Neural cell (in vitro differentiated cells): ENCODE measurements around the gene TPSG1. TPM values are rescaled to one million over a fixed set of nuclear protein-coding genes. Genes with fewer than 3 reads are reported as not detected.

Source experiments
- H2AFZ ChIP-seq: fragments of 200-600, 300-800 bp; sonication (generic), shearing (Covaris generic); 2 replicates; pipeline ENCODE4 v1.6.0; 2014; ENCODE audit warnings: low read depth, mild to moderate bottlenecking, antibody characterized with exemption, low read length, moderate library complexity
- H3F3A ChIP-seq: fragments of 200-600 bp; shearing (Covaris generic); 2 replicates; pipeline ENCODE4 v1.6.1; 2016; ENCODE audit warnings: mild to moderate bottlenecking, moderate library complexity, mixed read lengths, antibody characterized with exemption, low read length; ENCODE audit not compliant: insufficient read depth, poor library complexity, severe bottlenecking
- H3K27ac ChIP-seq: fragments of 200-600, 300-800 bp; sonication (generic), shearing (Covaris generic); 2 replicates; pipeline ENCODE4 v1.5.1; 2014; ENCODE audit warnings: mild to moderate bottlenecking, low read length, moderate library complexity
- H3K27me3 ChIP-seq: fragments of 300-800, 200-600 bp; sonication (generic), shearing (Covaris generic); 2 replicates; pipeline ENCODE4 v1.6.0; 2014; ENCODE audit warnings: mild to moderate bottlenecking, low read depth, low read length, moderate library complexity; ENCODE audit not compliant: insufficient read depth
- H3K36me3 ChIP-seq: fragments of 300-800, 200-600 bp; sonication (generic), shearing (Covaris generic); 2 replicates; pipeline ENCODE4 v1.5.1; 2014; ENCODE audit warnings: mild to moderate bottlenecking, antibody characterized with exemption, low read length, moderate library complexity; ENCODE audit not compliant: insufficient read depth
- H3K4me2 ChIP-seq: fragments of 300-800, 200-600 bp; sonication (generic), shearing (Covaris generic); 2 replicates; pipeline ENCODE4 v1.6.0; 2014; ENCODE audit warnings: mild to moderate bottlenecking, low read length
- H3K4me3 ChIP-seq: fragments of 300-800, 200-600 bp; sonication (generic), shearing (Covaris generic); 2 replicates; pipeline ENCODE4 v1.5.1; 2014; ENCODE audit warnings: mild to moderate bottlenecking, low read length, moderate library complexity
- H3K79me2 ChIP-seq: fragments of 200-600 bp; shearing (Covaris generic); replicated peaks from 2 replicates; pipeline ENCODE4 v1.6.0; 2014; ENCODE audit warnings: mild to moderate bottlenecking, low read length, moderate library complexity; ENCODE audit not compliant: insufficient read depth
- H3K9ac ChIP-seq: fragments of 300-800, 200-600 bp; sonication (generic), shearing (Covaris generic); 2 replicates; pipeline ENCODE4 v1.6.1; 2016; ENCODE audit warnings: mild to moderate bottlenecking, low read length, mixed read lengths
- H3K9me2 ChIP-seq: fragments of 200-600 bp; shearing (Covaris generic); 2 replicates; pipeline ENCODE4 v1.6.1; 2016; ENCODE audit warnings: mild to moderate bottlenecking, low read length, mixed read lengths; ENCODE audit not compliant: insufficient read depth
- H3K9me3 ChIP-seq: fragments of 200-600, 300-800 bp; sonication (generic), shearing (Covaris generic); 2 replicates; pipeline ENCODE4 v1.6.1; 2016; ENCODE audit warnings: mild to moderate bottlenecking, mixed run types, low read length, moderate library complexity, mixed read lengths
- H4K20me1 ChIP-seq: fragments of 200-600 bp; shearing (Covaris generic); 2 replicates; pipeline ENCODE4 v1.6.1; 2016; ENCODE audit warnings: mild to moderate bottlenecking, mixed run types; ENCODE audit not compliant: insufficient read depth
- CTCF ChIP-seq: fragments of 450-650 bp; IDR thresholded peaks from 2 replicates; pipeline ENCODE4 v1.5.1; 2014; ENCODE audit warnings: antibody characterized with exemption, mild to moderate bottlenecking, moderate library complexity; ENCODE audit not compliant: poor library complexity, severe bottlenecking
- EP300 ChIP-seq: fragments of 450-650 bp; conservative IDR thresholded peaks from 2 replicates; pipeline ENCODE4 v1.6.1; 2014; ENCODE audit warnings: antibody characterized with exemption, mild to moderate bottlenecking, moderate library complexity; ENCODE audit not compliant: poor library complexity, severe bottlenecking
- EZH2 ChIP-seq: fragments of 200-600, 300-800 bp; shearing (Covaris generic), sonication (generic); IDR thresholded peaks from 2 replicates; pipeline ENCODE4 v1.6.1; 2014; ENCODE audit warnings: antibody characterized with exemption, low read length, borderline replicate concordance, mild to moderate bottlenecking; ENCODE audit not compliant: insufficient read depth, poor library complexity, severe bottlenecking
- MXI1 ChIP-seq: fragments of 450-650 bp; conservative IDR thresholded peaks from 2 replicates; pipeline ENCODE4 v1.6.1; 2014; ENCODE audit warnings: antibody characterized with exemption, mild to moderate bottlenecking; ENCODE audit not compliant: poor library complexity, severe bottlenecking
- POLR2AphosphoS5 ChIP-seq: IDR thresholded peaks from 2 replicates; pipeline ENCODE4 v1.6.1; 2012
- RAD21 ChIP-seq: fragments of 450-650 bp; conservative IDR thresholded peaks from 2 replicates; pipeline ENCODE4 v1.6.1; 2014; ENCODE audit warnings: antibody characterized with exemption, mild to moderate bottlenecking, moderate library complexity
- REST ChIP-seq: IDR thresholded peaks from 2 replicates; pipeline ENCODE4 v1.6.1; 2012; ENCODE audit warnings: borderline replicate concordance
- SMC3 ChIP-seq: fragments of 450-650 bp; conservative IDR thresholded peaks from 2 replicates; pipeline ENCODE4 v1.6.1; 2014; ENCODE audit warnings: antibody characterized with exemption, mild to moderate bottlenecking, moderate library complexity; ENCODE audit not compliant: poor library complexity
- TAF1 ChIP-seq: IDR thresholded peaks from 2 replicates; pipeline ENCODE4 v1.6.1; 2012; ENCODE audit warnings: low read depth
- polyA plus RNA-seq: library from polyadenylated mRNA; depleted of rRNA; stranded (reverse); fragments of >200 nt; gene quantifications from 2 replicates; pipeline ENCODE4 v1.2.3, GENCODE V29; 2014

Gene TPSG1
- polyA plus RNA-seq, 1 donor from 2014 or later, result not detected

GRCh38 chr16:1265090-1265630 is 40.1 kb upstream of the TPSG1 start:
- no peak overlapping the region for H3K4me3 ChIP-seq
- no peak overlapping the region for H3K9ac ChIP-seq
- no peaks in the 10 kb centered on the region for H4K20me1 ChIP-seq
- no peak overlapping the region for H2AFZ ChIP-seq
- H3K36me3 ChIP-seq, result no peaks in the 10 kb centered on the region
- TF ChIP-seq TAF1 (no peak), SMC3 (no peak), CTCF (no peak), MXI1 (no peak), EP300 (no peak), REST (no peak), RAD21 (no peak), POLR2AphosphoS5 (no peak), EZH2 (no peak)
- H3K4me2 ChIP-seq, result no peak overlapping the region
- no peaks in the 10 kb centered on the region for H3F3A ChIP-seq
- H3K9me3 ChIP-seq, result no peaks in the 10 kb centered on the region
- no peak overlapping the region for H3K27ac ChIP-seq
- no peaks in the 10 kb centered on the region for H3K9me2 ChIP-seq
- peaks cover under 1% of the 10 kb centered on the region for H3K27me3 ChIP-seq
- no peaks in the 10 kb centered on the region for H3K79me2 ChIP-seq

GRCh38 chr16:1264345-1265089 is 39.4 kb upstream of the TPSG1 start:
- no peaks in the 10 kb centered on the region for H4K20me1 ChIP-seq
- no peaks in the 10 kb centered on the region for H3K9me3 ChIP-seq
- no peak overlapping the region for H3K9ac ChIP-seq
- H3K4me2 ChIP-seq, result no peak overlapping the region
- H2AFZ ChIP-seq, result no peak overlapping the region
- no peak overlapping the region for H3K4me3 ChIP-seq
- no peaks in the 10 kb centered on the region for H3K9me2 ChIP-seq
- H3K27me3 ChIP-seq, result peaks cover 6% of the 10 kb centered on the region
- H3K36me3 ChIP-seq, result no peaks in the 10 kb centered on the region
- no peaks in the 10 kb centered on the region for H3F3A ChIP-seq
- no peak overlapping the region for H3K27ac ChIP-seq
- TF ChIP-seq MXI1, result no peak
- no peak for TF ChIP-seq REST
- TF ChIP-seq RAD21, result no peak
- no peak for TF ChIP-seq EP300
- no peak for TF ChIP-seq CTCF
- no peaks in the 10 kb centered on the region for H3K79me2 ChIP-seq
